SJCRH30 (cell line): Measurements from ENCODE around the gene BAG3. TPM values are rescaled to one million over a fixed set of nuclear protein-coding genes. Genes with fewer than 3 reads are reported as not detected.
"Not testable (repeated sequence)": the region's sequence is repeated elsewhere in the genome, so short reads cannot be mapped to it uniquely, and the experiment has no call there.

Source experiments
- DNase-seq, 2 experiments: peaks; one replicate each; pipeline ENCODE4 v3.0.0-alpha.2; 2015 to 2020
- H3K27ac ChIP-seq: fragments of 250-450 bp; sonication (Bioruptor Pico); 2 replicates; pipeline ENCODE4 v1.5.1; 2020; ENCODE audit warnings: mild to moderate bottlenecking, moderate library complexity
- H3K27me3 ChIP-seq: fragments of 250-450 bp; sonication (Bioruptor Pico); 2 replicates; pipeline ENCODE4 v1.5.1; 2020; ENCODE audit warnings: mild to moderate bottlenecking, moderate library complexity
- H3K36me3 ChIP-seq: fragments of 250-450 bp; sonication (Bioruptor Pico); 2 replicates; pipeline ENCODE4 v1.5.1; 2020; ENCODE audit warnings: mild to moderate bottlenecking, moderate library complexity
- H3K4me1 ChIP-seq: fragments of 250-450 bp; sonication (Bioruptor Pico); 2 replicates; pipeline ENCODE4 v1.5.1; 2020; ENCODE audit warnings: mild to moderate bottlenecking, moderate library complexity
- H3K4me3 ChIP-seq: fragments of 250-450 bp; sonication (Bioruptor Pico); 2 replicates; pipeline ENCODE4 v1.5.1; 2020; ENCODE audit warnings: mild to moderate bottlenecking, moderate library complexity
- H3K9me3 ChIP-seq: fragments of 250-450 bp; sonication (Bioruptor Pico); replicated peaks from 2 replicates; pipeline ENCODE4 v1.5.1; 2020; ENCODE audit warnings: mild to moderate bottlenecking, moderate library complexity
- total RNA-seq: library from RNA; depleted of rRNA; stranded (reverse); fragments of >200 nt; shearing (Covaris generic); gene quantifications from 2 replicates; pipeline ENCODE4 v1.2.3, GENCODE V29; 2014; rRNA removed

Gene BAG3
- 12.5 and 13.4 TPM in 2 replicates for total RNA-seq

DNA sequence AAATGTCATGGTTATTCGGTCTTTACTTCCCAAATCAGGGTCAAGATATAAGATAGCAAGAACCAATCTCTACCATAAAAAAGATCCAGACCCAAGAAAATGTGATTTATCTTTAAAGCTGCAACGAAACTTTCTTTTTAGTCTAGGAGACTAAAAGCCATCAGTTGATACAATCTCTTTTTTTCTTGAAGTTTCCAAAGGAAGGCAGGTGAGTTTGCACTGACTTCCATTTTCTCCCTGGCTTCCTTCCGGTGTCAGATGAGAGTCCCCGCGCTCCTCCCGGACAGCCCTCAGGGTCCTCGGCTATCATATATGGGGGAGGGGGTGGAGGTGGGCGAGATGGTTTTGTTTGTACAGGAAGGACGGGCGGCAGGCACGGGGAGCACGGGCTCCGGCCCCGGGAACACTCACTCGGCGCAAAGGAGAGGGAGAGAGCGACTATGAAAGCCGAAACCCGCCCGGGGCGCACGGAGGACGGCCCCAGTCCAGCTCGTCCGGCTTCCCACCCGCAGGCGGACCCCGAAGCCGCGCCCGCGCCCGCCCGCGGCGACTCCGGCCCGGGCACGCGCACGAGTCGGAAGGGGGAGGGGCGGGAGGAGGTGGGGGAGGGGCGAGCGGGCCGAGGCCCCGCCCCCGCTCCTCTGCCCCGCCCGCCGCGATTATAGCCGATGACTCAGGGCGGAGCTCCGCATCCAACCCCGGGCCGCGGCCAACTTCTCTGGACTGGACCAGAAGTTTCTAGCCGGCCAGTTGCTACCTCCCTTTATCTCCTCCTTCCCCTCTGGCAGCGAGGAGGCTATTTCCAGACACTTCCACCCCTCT lies at the start of gene BAG3:
BAG3 (plus strand) TSS at position 689 of the 822 bp plus-strand sequence. CDS start 296 bp downstream, outside the sequence.
- H3K36me3 ChIP-seq: no peaks in the 10 kb centered on the region
- no peaks in the 10 kb centered on the region for H3K27me3 ChIP-seq
- peak within 1 kb of the TSS; percentile 92 for H3K4me3 ChIP-seq
- 0 out of 2 replicates have a peak, but pooled peaks cover 5% of the 10 kb centered on the region for H3K4me1 ChIP-seq
- peak; percentile 88 for DNase-seq
- peak within 1 kb of the TSS; percentile 59 for H3K27ac ChIP-seq
- H3K9me3 ChIP-seq: no peaks in the 10 kb centered on the region

GRCh38 chr10:119602241-119603095 lies 48.7 kb upstream of the BAG3 start:
- no peaks in the 10 kb centered on the region for H3K27me3 ChIP-seq
- H3K4me3 ChIP-seq: no peak overlapping the region
- no peaks in the 10 kb centered on the region for H3K4me1 ChIP-seq
- H3K36me3 ChIP-seq: no peaks in the 10 kb centered on the region
- DNase-seq: peak; percentile 42 to 68
- H3K27ac ChIP-seq: no peak overlapping the region
- no peaks in the 10 kb centered on the region for H3K9me3 ChIP-seq

DNA sequence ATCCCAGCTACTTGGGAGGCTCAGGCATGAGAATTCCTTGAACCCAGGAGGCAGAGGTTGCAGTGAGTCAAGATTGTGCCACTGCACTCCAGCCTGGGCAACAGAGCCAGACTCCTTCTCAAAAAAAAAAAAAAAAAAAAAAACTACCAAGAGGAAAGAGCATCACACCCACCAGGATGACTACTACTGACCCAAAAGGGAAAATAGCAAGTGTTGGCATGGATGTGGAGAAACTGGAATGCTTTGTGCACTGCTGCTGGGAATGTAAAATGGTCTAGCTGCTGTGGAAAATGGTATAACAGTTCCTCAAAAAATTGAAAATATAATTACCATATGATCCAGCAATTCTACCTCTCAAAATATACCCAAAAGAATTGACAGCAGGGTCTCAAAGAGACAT lies 46.7 kb upstream of the BAG3 start:
- Histone ChIP-seq H3K27me3 (no peaks in the 10 kb centered on the region), H3K4me3 (no peak overlapping the region), H3K36me3 (no peaks in the 10 kb centered on the region), H3K9me3 (no peaks in the 10 kb centered on the region), H3K4me1 (no peaks in the 10 kb centered on the region), H3K27ac (no peak overlapping the region)
- no peak for DNase-seq

- H3K4me3 ChIP-seq: no peak overlapping the region
- H3K4me1 ChIP-seq: no peaks in the 10 kb centered on the region
- H3K9me3 ChIP-seq: no peaks in the 10 kb centered on the region
- H3K27me3 ChIP-seq: no peaks in the 10 kb centered on the region
- no peaks in the 10 kb centered on the region for H3K36me3 ChIP-seq
- H3K27ac ChIP-seq: no peak overlapping the region
- peak; percentile 21 to 39 for DNase-seq
Measured at GRCh38 chr10:119608316-119609155, 42.6 kb upstream of the BAG3 start.

DNA sequence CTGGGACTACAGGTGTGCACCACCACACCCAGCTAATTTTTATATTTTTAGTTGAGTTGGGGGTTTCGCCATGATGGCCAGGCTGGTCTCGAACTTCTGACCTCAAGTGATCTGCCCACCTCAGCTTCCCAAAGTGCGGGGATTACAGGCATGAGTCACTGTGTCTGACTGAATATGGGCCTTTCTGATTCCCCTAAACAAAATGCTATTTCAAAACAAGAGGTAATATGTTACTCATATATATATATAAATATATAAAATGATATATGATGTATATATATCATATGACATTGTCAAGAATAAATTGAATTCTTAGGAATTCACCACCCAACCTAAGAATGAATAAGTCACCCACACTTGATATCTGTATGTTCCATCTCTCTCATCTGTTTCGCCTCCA lies 41.7 kb upstream of the BAG3 start:
- no peaks in the 10 kb centered on the region for H3K36me3 ChIP-seq
- no peaks in the 10 kb centered on the region for H3K27me3 ChIP-seq
- H3K4me3 ChIP-seq: no peak overlapping the region
- no peaks in the 10 kb centered on the region for H3K4me1 ChIP-seq
- no peaks in the 10 kb centered on the region for H3K9me3 ChIP-seq
- H3K27ac ChIP-seq: no peak overlapping the region
- DNase-seq: no peak

- Histone ChIP-seq H3K36me3 (no peaks in the 10 kb centered on the region), H3K27me3 (no peaks in the 10 kb centered on the region), H3K4me1 (no peaks in the 10 kb centered on the region), H3K9me3 (no peaks in the 10 kb centered on the region), H3K27ac (no peak overlapping the region), H3K4me3 (no peak overlapping the region)
- no peak for DNase-seq
Measured at GRCh38 chr10:119611433-119611832, 39.7 kb upstream of the BAG3 start.

DNA sequence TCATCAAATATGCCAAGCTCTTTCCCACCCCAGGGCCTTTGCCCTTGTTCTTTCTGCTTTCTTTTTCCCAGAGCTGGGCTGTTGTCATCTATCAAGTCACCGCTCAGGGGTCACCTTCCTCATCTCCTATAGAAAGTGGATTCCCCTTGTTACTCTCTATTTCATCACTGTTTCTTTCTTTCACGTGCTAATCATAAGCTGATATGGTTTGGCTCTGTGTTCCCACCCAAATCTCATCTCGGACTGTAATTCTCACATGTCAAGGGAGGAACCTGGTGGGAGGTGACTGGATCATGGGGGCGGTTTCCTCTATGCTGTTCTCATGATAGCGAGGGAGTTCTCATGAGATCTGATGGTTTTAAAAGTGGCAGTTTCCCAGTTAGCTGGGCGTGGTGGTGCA lies 37.4 kb upstream of the BAG3 start:
- H3K27ac ChIP-seq: no peak overlapping the region
- H3K36me3 ChIP-seq: no peaks in the 10 kb centered on the region
- no peaks in the 10 kb centered on the region for H3K4me1 ChIP-seq
- H3K4me3 ChIP-seq: no peak overlapping the region
- no peaks in the 10 kb centered on the region for H3K27me3 ChIP-seq
- no peaks in the 10 kb centered on the region for H3K9me3 ChIP-seq
- DNase-seq: no peak

GRCh38 chr10:119614686-119615085 lies 36.5 kb upstream of the BAG3 start:
- no peak for DNase-seq
- Histone ChIP-seq H3K36me3 (no peaks in the 10 kb centered on the region), H3K27ac (no peak overlapping the region), H3K4me3 (no peak overlapping the region), H3K27me3 (no peaks in the 10 kb centered on the region), H3K4me1 (no peaks in the 10 kb centered on the region), H3K9me3 (no peaks in the 10 kb centered on the region)

GRCh38 chr10:119616882-119617570 lies 34.2 kb upstream of the BAG3 start:
- Histone ChIP-seq H3K36me3 (no peaks in the 10 kb centered on the region), H3K9me3 (no peaks in the 10 kb centered on the region), H3K27ac (no peak overlapping the region), H3K4me1 (no peaks in the 10 kb centered on the region), H3K4me3 (no peak overlapping the region), H3K27me3 (no peaks in the 10 kb centered on the region)
- no peak for DNase-seq

GRCh38 chr10:119619215-119619614 lies 32.0 kb upstream of the BAG3 start:
- H3K9me3 ChIP-seq: no peaks in the 10 kb centered on the region
- H3K4me3 ChIP-seq: no peak overlapping the region
- no peak overlapping the region for H3K27ac ChIP-seq
- H3K4me1 ChIP-seq: no peaks in the 10 kb centered on the region
- H3K27me3 ChIP-seq: no peaks in the 10 kb centered on the region
- no peak for DNase-seq
- no peaks in the 10 kb centered on the region for H3K36me3 ChIP-seq

DNA sequence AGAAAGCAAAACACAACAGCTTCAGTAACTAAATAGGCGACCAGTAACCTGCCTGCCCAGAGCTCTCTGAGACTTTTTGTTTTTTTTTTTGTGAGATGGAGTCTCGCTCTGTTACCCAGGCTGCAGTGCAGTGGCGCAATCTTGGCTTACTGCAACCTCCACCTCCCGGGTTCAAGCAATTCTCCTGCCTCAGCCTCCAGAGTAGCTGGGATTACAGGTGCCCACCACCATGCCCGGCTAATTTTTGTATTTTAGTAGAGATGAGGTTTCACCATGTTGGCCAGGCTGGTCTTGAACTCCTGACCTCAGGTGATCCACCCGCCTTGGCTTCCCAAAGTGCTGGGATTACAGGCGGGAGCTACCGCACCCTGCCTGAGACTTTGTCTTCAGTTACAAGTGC lies 31.4 kb upstream of the BAG3 start:
- H3K27me3 ChIP-seq, H3K27ac ChIP-seq, H3K36me3 ChIP-seq, H3K4me1 ChIP-seq, H3K9me3 ChIP-seq, DNase-seq, H3K4me3 ChIP-seq: not testable (repeated sequence)

GRCh38 chr10:119620241-119621077 lies 30.7 kb upstream of the BAG3 start:
- Histone ChIP-seq H3K27ac (no peak overlapping the region), H3K9me3 (no peaks in the 10 kb centered on the region), H3K4me1 (no peaks in the 10 kb centered on the region), H3K36me3 (no peaks in the 10 kb centered on the region), H3K4me3 (no peak overlapping the region), H3K27me3 (no peaks in the 10 kb centered on the region)
- no peak for DNase-seq

GRCh38 chr10:119621078-119621384 lies 30.1 kb upstream of the BAG3 start:
- Histone ChIP-seq H3K36me3 (no peaks in the 10 kb centered on the region), H3K27ac (no peak overlapping the region), H3K9me3 (no peaks in the 10 kb centered on the region), H3K4me1 (no peaks in the 10 kb centered on the region), H3K27me3 (no peaks in the 10 kb centered on the region), H3K4me3 (no peak overlapping the region)
- DNase-seq: no peak
